HL-60/S4 (cell line): ENCODE measurements around the gene MCOLN2.
"Not testable (repeated sequence)": the region's sequence is repeated elsewhere in the genome, so short reads cannot be mapped to it uniquely, and the experiment has no call there.

Experiments used
- in situ Hi-C: fragments of 300-500 bp; cut with MboI; formaldehyde crosslinking; loops from 2 replicates; pipeline ENCODE4 v1.14.3; 2022; ENCODE audit warnings: low sequenced_read_pairs

Gene MCOLN2

DNA sequence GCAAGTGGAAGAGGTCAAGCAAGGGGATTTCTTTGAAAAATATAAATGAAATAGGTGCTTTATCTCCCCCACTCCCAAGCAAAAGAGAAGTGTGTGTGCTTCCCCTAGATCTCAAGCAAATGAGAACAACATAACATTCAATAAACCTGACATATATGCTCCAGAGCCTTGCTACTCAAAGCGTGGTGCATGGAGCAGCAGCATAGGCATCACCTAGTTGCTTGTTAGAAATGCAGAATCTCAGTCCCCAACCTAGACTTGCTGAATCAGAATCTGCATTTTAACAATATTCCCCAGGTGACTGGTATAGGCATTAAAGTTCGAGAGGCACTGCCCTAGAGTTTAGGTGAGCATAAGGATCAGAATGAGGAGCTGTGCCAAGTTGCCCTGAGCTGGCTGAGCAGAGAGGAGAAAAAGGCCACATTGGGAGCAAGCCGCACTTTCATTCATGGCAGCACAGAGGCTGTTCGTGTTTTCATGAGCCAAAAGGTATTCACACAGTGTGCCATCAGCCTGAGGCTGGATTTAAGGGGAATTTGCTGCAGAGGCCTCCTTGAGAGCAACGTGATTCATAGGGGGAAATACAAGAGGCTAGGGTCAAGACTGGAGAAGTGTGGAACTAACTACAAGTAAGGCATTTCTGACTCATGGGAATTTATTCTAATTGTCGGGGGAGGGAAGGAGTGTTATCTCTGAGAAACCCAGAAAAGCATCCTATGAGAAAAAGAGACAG, 89.7 kb downstream of the MCOLN2 start:
- in situ Hi-C loops: no loop called here

DNA sequence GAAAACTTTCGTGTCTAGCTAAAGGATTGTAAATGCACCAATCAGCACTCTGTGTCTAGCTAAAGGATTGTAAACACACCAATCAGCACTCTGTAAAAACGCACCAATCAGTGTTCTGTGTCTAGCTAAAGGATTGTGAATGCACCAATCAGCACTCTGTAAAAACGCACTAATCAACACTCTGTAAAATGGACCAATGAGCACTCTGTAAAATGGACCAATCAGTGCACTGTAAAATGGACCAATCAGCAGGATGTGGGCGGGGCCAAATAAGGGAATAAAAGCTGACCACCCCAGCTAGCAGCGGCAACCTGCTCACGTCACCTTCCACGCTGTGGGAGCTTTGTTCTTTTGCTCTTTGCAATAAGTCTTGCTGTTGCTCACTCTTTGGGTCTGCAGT, 94.2 kb downstream of the MCOLN2 start:
- in situ Hi-C loops: not testable (repeated sequence)

DNA sequence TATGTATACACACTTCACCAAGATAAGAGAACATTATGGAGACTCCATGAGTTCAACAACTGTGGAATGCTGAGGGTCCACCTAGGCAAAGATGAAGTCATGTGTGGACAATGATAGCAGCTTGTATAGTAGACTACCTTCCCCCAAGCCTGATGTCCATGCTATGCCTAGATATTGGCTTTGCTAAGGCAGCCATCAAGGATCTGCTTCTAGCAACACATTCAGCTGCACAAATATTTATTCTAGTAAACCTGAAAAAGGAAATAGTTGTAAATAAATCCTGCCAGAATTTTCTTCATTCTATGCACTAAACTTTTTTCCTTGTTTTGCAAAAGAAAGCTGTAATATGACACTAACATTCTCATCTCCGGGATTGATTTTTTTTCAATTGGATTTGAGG, 96.9 kb downstream of the MCOLN2 start:
- in situ Hi-C loops: no loop called here

- in situ Hi-C loops: no loop called here
Measured at GRCh38 chr1:84896279-84896678, 100.6 kb downstream of the MCOLN2 start.

DNA sequence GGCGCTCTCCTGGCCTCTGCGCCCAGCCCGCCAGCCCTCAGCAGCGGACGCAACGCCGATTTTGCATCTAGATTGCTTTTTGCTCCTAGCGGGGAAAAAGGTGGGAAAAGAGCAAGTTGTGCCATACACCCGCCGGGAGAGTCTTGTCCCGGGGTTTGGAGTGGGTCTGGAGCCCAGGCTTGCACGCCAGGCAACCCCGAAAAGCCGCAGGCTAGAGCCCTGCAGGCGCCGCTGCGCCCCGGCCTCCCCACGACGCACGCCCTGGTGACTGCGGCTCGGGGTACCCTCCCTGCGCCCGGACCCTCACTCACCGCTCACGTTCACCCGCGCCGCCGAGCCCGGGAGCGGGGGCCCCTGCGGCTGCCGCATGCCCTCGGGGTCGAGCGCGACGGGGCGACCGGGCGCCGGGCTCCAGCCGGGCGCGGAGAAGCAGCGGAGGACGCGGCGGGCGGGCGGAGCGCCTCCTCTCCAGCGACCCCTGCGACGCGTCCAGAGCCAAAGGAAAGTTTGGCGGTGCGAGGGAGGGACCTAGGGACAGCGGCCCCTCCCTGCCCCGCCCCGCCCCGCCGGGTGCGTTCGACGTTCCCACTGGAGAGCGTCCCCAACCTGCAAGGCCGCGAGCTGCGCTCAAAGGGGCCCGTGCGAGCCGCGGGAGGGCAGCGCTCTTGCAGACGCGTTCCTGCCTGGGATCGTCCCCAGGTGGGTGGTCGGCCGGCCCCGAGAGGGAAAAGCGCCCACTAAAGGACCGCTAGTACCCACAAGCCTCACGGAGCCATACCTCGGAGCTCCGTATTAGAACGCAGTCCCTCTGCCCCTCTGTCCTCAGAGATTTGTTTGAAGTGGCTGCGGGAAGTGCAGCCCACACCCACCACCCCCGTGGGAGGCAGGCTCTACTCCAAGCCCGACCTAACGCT, 104.0 kb downstream of the MCOLN2 start, which contains the start of gene LPAR3:
LPAR3 (minus strand) TSS at position 502 of the 914 bp plus-strand sequence. CDS start 27,086 bp downstream, outside the sequence.
- in situ Hi-C loops: no loop called here

GRCh38 chr1:84890566-84890965, 106.3 kb downstream of the MCOLN2 start:
- in situ Hi-C loops: no loop called here

GRCh38 chr1:84889437-84889836, 107.5 kb downstream of the MCOLN2 start:
- in situ Hi-C loops: no loop called here

DNA sequence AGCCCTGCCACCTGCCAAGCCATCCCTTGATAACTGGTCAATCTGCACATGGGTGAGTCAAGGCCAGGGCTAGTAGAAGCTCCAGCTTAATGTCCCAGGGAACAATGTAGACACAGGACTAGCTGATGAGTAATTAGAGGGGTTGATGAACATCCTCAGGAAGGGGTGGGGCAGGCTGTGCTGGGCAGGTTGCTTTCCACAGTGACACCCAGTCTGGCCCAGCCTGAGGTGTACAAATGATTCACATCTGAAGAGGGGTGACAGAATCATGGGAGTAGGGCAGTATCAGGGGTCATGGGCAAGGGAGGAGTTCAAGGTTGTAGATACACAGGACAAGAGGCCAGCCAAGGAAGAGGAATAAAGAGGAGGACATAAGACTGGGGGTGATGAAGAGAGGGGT, 108.2 kb downstream of the MCOLN2 start:
- in situ Hi-C loops: no loop called here

DNA sequence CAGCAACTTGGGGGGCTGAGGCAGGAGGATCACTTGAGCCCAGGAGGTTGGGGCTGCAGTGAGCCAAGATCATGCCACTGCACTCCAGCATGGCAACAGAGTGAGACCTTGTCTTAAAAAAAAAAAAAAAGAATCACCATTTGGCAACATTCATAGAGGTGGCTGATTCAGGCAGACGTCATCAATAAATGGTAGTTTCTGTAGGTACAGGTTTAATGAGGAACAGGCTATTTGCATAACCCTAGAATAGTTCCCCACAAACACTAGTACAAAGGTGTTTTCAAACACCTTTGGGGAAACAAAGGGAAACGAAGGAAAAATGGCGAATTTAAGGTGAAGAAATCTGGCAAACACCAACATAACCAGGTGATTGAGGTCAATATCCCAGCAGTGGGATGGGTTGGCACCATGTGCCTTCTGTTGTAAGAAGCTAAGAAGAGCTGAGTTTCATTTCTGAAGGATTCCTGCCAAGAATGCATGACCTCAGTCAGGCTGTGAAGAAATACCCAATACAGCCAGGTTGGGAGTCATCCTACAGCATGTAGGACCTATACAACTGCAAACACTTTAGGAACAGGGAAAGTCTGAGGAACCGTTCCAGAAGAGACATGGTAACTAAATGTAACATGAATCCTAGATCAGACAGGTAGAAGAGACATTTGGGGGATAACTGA, 109.5 kb downstream of the MCOLN2 start:
- in situ Hi-C loops: no loop called here

DNA sequence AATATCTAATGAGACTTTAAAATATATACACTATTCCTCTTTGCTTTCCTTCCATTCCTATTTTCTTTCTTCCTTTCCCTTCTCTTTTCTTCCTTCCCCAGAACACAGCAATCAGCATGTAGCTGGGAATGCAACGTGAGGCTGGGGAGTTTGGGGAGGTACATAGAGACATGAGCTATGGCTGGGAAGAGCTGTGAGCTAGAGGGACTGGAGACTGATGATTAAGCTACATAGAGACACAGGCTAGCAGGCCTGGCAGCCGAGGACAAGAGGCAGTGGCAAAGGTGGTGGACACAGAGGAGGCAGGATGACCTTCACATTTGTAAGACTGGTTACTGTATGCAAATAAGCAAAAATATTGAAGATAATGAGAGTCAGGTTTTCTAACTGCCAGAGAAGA, 111.4 kb downstream of the MCOLN2 start:
- in situ Hi-C loops: no loop called here

GRCh38 chr1:84884671-84885389, 112.1 kb downstream of the MCOLN2 start:
- in situ Hi-C loops: no loop called here

DNA sequence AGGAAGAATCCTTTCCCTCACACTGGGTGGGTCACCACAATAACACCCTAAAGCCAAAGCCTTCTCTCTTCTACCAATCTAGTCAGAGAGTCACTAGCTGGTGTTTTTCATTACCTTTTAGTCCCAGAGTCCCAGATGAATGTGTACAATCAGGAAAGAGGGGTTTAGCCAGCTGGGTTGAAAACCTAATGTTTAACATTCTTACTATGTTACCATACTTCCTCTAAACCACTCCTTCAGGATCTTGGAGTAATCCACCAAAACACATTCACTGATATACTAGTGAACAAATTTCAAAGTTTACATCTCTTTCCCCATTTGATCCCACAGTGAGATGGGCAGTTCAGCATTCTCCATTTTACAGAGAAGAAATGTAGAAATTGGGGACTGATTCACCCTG, 113.6 kb downstream of the MCOLN2 start:
- in situ Hi-C loops: no loop called here

DNA sequence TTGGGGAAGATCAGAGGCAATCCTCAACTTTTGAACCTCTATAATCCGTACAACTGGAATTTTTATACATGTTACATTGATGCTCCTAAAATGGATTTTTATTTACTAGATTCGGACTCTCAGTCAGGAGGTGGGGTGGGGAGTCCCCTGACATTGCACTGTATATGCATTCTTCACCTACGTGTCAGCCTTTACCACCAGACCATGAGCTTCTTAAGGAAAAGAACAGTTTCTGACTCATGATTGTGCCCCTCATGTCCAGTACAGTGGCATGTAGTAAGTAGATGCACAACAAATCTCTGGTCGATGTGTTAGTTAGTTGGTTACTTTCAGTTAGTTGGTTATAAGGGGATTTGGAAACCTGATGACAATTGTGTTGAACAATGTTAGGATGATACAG, 119.3 kb downstream of the MCOLN2 start:
- in situ Hi-C loops: no loop called here

DNA sequence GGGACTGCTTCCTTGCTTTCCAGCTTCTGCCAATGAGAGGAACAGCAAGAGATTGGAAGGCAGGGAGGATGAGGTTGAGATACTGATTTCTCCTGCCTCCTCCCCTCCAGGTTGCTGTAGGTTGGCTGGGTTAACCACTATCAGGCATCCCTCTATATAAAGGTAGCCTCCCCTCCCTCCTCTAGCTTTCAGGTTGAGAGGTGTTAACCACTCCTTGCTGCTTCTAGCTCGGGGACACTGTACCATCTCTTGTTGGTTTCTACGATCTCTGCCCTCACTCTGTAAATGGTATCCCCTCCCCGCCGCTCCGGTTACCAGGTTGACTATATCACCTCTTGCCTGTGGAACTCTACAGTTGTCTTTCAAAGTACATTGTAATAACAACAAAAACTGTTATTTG, 120.6 kb downstream of the MCOLN2 start:
- in situ Hi-C loops: no loop called here
